Spleen (tissue), 7 donors: ENCODE measurements around the gene CACNA2D3.

Source experiments
- CTCF ChIP-seq, 11 experiments: fragments of 200-600 bp in 7 of 11; fragments of 450-650 bp in 4 of 11; sonication (generic) in 4 of 11; IDR thresholded peaks in 8 of 11; conservative IDR thresholded peaks in 3 of 11; 1 replicate in 7 of 11; 2 replicates in 4 of 11; pipeline versions ENCODE4 v1.4.0 to v1.8.0; 2016 to 2021; ENCODE audit warnings: antibody characterized with exemption in 11 of 11, inconsistent platforms in 4 of 11, mild to moderate bottlenecking in 1 of 11
- POLR2A ChIP-seq, 3 donors: fragments of 450-650 bp; IDR thresholded peaks; one replicate each; pipeline ENCODE4 v1.5.1; 2017; ENCODE audit warnings: antibody characterized with exemption in 3 of 3, mild to moderate bottlenecking in 1 of 3
- donor health status: DM: no; HTN: no; CAD: no; lungs with moderate emphysema.
- donor health status: DM: no; HTN: no; CAD: no.
- donor health status: DM: no; HTN: no; CAD: no.

DNA sequence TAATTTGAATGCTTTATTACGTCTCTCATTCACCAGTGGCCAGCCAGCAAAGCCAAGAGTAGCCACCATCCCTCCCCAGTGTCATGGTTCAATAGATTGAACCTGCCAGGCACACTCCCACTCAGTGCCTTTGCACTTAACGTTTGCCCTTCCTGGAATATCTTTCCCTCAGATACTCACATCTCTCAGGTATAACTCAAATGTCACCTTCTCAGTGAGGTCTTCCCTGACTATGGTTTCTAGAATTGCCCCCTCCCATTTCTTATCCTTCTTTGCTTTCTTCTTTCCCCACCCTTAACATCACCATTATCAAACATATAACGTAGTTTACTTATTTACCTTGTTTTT lies 511.7 kb downstream of the CACNA2D3 start:
- no peak for TF ChIP-seq POLR2A (IDR thresholded peaks at IDR 0.05)
- no peak for TF ChIP-seq CTCF (IDR thresholded peaks at IDR 0.05 in 8 of 11, conservative IDR thresholded peaks at IDR 0.05 in 3 of 11)
